ENCODE data around the gene DCBLD1.

Gene DCBLD1

GRCh38 chr6:117544716-117545115, 62.2 kb downstream of the DCBLD1 start:
- H3K4me3 ChIP-seq (ENCODE audit: low read length), result no peak overlapping the region
- H3K4me1 ChIP-seq (ENCODE audit: control insufficient read depth, low read length), result no peaks in the 10 kb centered on the region
- no peaks in the 10 kb centered on the region for H3F3A ChIP-seq (ENCODE audit: control insufficient read depth, insufficient read depth)
- H4K20me1 ChIP-seq (ENCODE audit: control insufficient read depth, insufficient read depth, low read depth, low read length), result no peaks in the 10 kb centered on the region
- no peak overlapping the region for H3K4me2 ChIP-seq (ENCODE audit: low read length)
- H3K9me2 ChIP-seq (replicated peaks; ENCODE audit: control insufficient read depth, low read length), result no peaks in the 10 kb centered on the region
- H3K9me3 ChIP-seq (ENCODE audit: control insufficient read depth, insufficient read depth, low read length), result no peaks in the 10 kb centered on the region
- TF ChIP-seq CTCF (IDR thresholded peaks at IDR 0.05; ENCODE audit: low read depth, low read length, poor library complexity, severe bottlenecking) (no peak), EZH2phosphoT487 (IDR thresholded peaks at IDR 0.05; ENCODE audit: borderline replicate concordance, low read length) (no peak)
- H3K79me2 ChIP-seq (ENCODE audit: control insufficient read depth, low read length), result no peaks in the 10 kb centered on the region
- H3K27me3 ChIP-seq (ENCODE audit: control insufficient read depth, low read length), result peaks cover 4% of the 10 kb centered on the region; the same call in 1 of the 2 replicates
- H3K36me3 ChIP-seq (ENCODE audit: control insufficient read depth, low read length), result no peaks in the 10 kb centered on the region
- H3K27ac ChIP-seq (ENCODE audit: low read depth, low read length), result no peak overlapping the region

- H3K4me3 ChIP-seq (ENCODE audit: low read length), result no peak overlapping the region
- no peaks in the 10 kb centered on the region for H4K20me1 ChIP-seq (ENCODE audit: control insufficient read depth, insufficient read depth, low read depth, low read length)
- no peaks in the 10 kb centered on the region for H3K4me1 ChIP-seq (ENCODE audit: control insufficient read depth, low read length)
- no peak overlapping the region for H3K4me2 ChIP-seq (ENCODE audit: low read length)
- H3K27ac ChIP-seq (ENCODE audit: low read depth, low read length), result no peak overlapping the region
- no peaks in the 10 kb centered on the region for H3K36me3 ChIP-seq (ENCODE audit: control insufficient read depth, low read length)
- H3K79me2 ChIP-seq (ENCODE audit: control insufficient read depth, low read length), result no peaks in the 10 kb centered on the region
- no peak for TF ChIP-seq EZH2phosphoT487 (IDR thresholded peaks at IDR 0.05; ENCODE audit: borderline replicate concordance, low read length)
- TF ChIP-seq CTCF (IDR thresholded peaks at IDR 0.05; ENCODE audit: low read depth, low read length, poor library complexity, severe bottlenecking), result no peak
- H3K9me2 ChIP-seq (replicated peaks; ENCODE audit: control insufficient read depth, low read length), result no peaks in the 10 kb centered on the region
- H3F3A ChIP-seq (ENCODE audit: control insufficient read depth, insufficient read depth), result no peaks in the 10 kb centered on the region
- H3K27me3 ChIP-seq (ENCODE audit: control insufficient read depth, low read length), result peaks cover 4% of the 10 kb centered on the region; the same call in 1 of the 2 replicates
- H3K9me3 ChIP-seq (ENCODE audit: control insufficient read depth, insufficient read depth, low read length), result no peaks in the 10 kb centered on the region
These were observed 62.7 kb downstream of the DCBLD1 start for GRCh38 chr6:117545161-117545595.

GRCh38 chr6:117546674-117547073, 64.2 kb downstream of the DCBLD1 start:
- Histone ChIP-seq H3K4me1 (ENCODE audit: control insufficient read depth, low read length) (no peaks in the 10 kb centered on the region), H3K9me2 (replicated peaks; ENCODE audit: control insufficient read depth, low read length) (no peaks in the 10 kb centered on the region), H3K27ac (ENCODE audit: low read depth, low read length) (no peak overlapping the region), H3F3A (ENCODE audit: control insufficient read depth, insufficient read depth) (no peaks in the 10 kb centered on the region), H4K20me1 (ENCODE audit: control insufficient read depth, insufficient read depth, low read depth, low read length) (no peaks in the 10 kb centered on the region), H3K27me3 (ENCODE audit: control insufficient read depth, low read length) (peaks cover 4% of the 10 kb centered on the region; the same call in 1 of the 2 replicates), H3K4me2 (ENCODE audit: low read length) (no peak overlapping the region), H3K4me3 (ENCODE audit: low read length) (no peak overlapping the region), H3K79me2 (ENCODE audit: control insufficient read depth, low read length) (no peaks in the 10 kb centered on the region), H3K36me3 (ENCODE audit: control insufficient read depth, low read length) (no peaks in the 10 kb centered on the region), H3K9me3 (ENCODE audit: control insufficient read depth, insufficient read depth, low read length) (no peaks in the 10 kb centered on the region)
- TF ChIP-seq EZH2phosphoT487 (IDR thresholded peaks at IDR 0.05; ENCODE audit: borderline replicate concordance, low read length) (no peak), CTCF (IDR thresholded peaks at IDR 0.05; ENCODE audit: low read depth, low read length, poor library complexity, severe bottlenecking) (no peak)
